GM21619 (cell line): ENCODE results near the gene CD46.
"Not testable (repeated sequence)": the region's sequence is repeated elsewhere in the genome, so short reads cannot be mapped to it uniquely, and the experiment has no call there.

ENCODE experiments used
- ATAC-seq: cut with Tn5 transposase; IDR thresholded peaks from one replicate; pipeline ENCODE4 v1.9.1; 2021; ENCODE audit not compliant: unreplicated experiment

The CD46 gene

GRCh38 chr1:207750631-207751305 lies 1.1 kb upstream of the CD46 start:
- no peak for ATAC-seq

GRCh38 chr1:207751463-207751789 lies 428 bp upstream of the CD46 start:
- ATAC-seq, result peak; percentile 4

GRCh38 chr1:207752456-207752998 lies 673 bp downstream of the CD46 start:
- ATAC-seq, result peak; percentile 24

GRCh38 chr1:207753611-207754010 lies 1.8 kb downstream of the CD46 start:
- no peak for ATAC-seq

GRCh38 chr1:207754011-207754410 lies 2.2 kb downstream of the CD46 start:
- no peak for ATAC-seq

- ATAC-seq, result no peak
These were observed 3.3 kb downstream of the CD46 start for GRCh38 chr1:207754974-207755700.

- ATAC-seq, result no peak
These were observed 4.2 kb downstream of the CD46 start for GRCh38 chr1:207755846-207756693.

- no peak for ATAC-seq
These were observed 10.8 kb downstream of the CD46 start for GRCh38 chr1:207762622-207763021.

- no peak for ATAC-seq
These were observed 11.2 kb downstream of the CD46 start for GRCh38 chr1:207763091-207763490.

GRCh38 chr1:207763972-207764371 lies 12.1 kb downstream of the CD46 start:
- no peak for ATAC-seq

GRCh38 chr1:207766569-207766968 lies 14.7 kb downstream of the CD46 start:
- no peak for ATAC-seq

- not testable (repeated sequence) for ATAC-seq
These were observed 18.7 kb downstream of the CD46 start for GRCh38 chr1:207770514-207770913.

GRCh38 chr1:207776045-207776444 lies 24.2 kb downstream of the CD46 start:
- ATAC-seq, result not testable (repeated sequence)

- not testable (repeated sequence) for ATAC-seq
These were observed 25.6 kb downstream of the CD46 start for GRCh38 chr1:207777412-207777811.

GRCh38 chr1:207779008-207779407 lies 27.2 kb downstream of the CD46 start:
- ATAC-seq, result no peak

- no peak for ATAC-seq
These were observed 29.5 kb downstream of the CD46 start for GRCh38 chr1:207781312-207781711.

- no peak for ATAC-seq
These were observed 35.9 kb downstream of the CD46 start for GRCh38 chr1:207787776-207788175.

GRCh38 chr1:207789386-207789785 lies 37.5 kb downstream of the CD46 start:
- ATAC-seq, result no peak

GRCh38 chr1:207789792-207790787 lies 38.2 kb downstream of the CD46 start:
- ATAC-seq, result no peak

- ATAC-seq, result no peak
These were observed 39.4 kb downstream of the CD46 start for GRCh38 chr1:207791290-207791689.
